HUES64 (cell line): Measurements from ENCODE around the gene EOLA1.
"Not testable (repeated sequence)": the region's sequence is repeated elsewhere in the genome, so short reads cannot be mapped to it uniquely, and the experiment has no call there.

ENCODE experiments used
- H3K27ac ChIP-seq: 2 replicates; pipeline ENCODE4 v1.7.0; 2013; ENCODE audit warnings: low read depth, low read length, inconsistent platforms
- H3K27me3 ChIP-seq: 2 replicates; pipeline ENCODE4 v1.6.1; 2013; ENCODE audit warnings: mild to moderate bottlenecking, low read length; ENCODE audit not compliant: insufficient read depth
- H3K36me3 ChIP-seq: 2 replicates; pipeline ENCODE4 v1.6.1; 2013; ENCODE audit warnings: mild to moderate bottlenecking, low read length; ENCODE audit not compliant: insufficient read depth
- H3K4me1 ChIP-seq: 2 replicates; pipeline ENCODE4 v1.6.1; 2013; ENCODE audit warnings: mild to moderate bottlenecking, low read length, moderate library complexity; ENCODE audit not compliant: insufficient read depth
- H3K4me3 ChIP-seq: 2 replicates; pipeline ENCODE4 v1.5.1; 2013; ENCODE audit warnings: mild to moderate bottlenecking, low read length, moderate library complexity
- H3K9ac ChIP-seq: 2 replicates; pipeline ENCODE4 v1.6.1; 2013; ENCODE audit warnings: mild to moderate bottlenecking, low read depth, low read length
- H3K9me3 ChIP-seq: 2 replicates; pipeline ENCODE4 v1.6.1; 2013; ENCODE audit warnings: low read depth, low read length; ENCODE audit not compliant: insufficient read depth
- WGBS: fragments of 150-250, 120-280 bp; methylation state at CpG from one replicate; pipeline ENCODE4 v1.1.7; 2013; ENCODE audit warnings: missing lambda C conversion rate; 5-methylcytosine and 5-hydroxymethylcytosine counted together

EOLA1 gene

GRCh38 chrX:149546962-149547361 is 6.2 kb downstream of the EOLA1 start:
- H3K27ac ChIP-seq, H3K36me3 ChIP-seq, H3K27me3 ChIP-seq, H3K9me3 ChIP-seq, H3K4me1 ChIP-seq, H3K9ac ChIP-seq, H3K4me3 ChIP-seq: not testable (repeated sequence)
- WGBS, result 100% methylated on average over 1 of the region's 1 CpG

GRCh38 chrX:149547782-149548181 is 7.0 kb downstream of the EOLA1 start:
- H3K9me3 ChIP-seq, H3K36me3 ChIP-seq, H3K4me1 ChIP-seq, H3K4me3 ChIP-seq, H3K27me3 ChIP-seq, H3K27ac ChIP-seq, H3K9ac ChIP-seq: not testable (repeated sequence)
- WGBS, result no CpG with 5 or more reads among the region's 3 CpGs

- H3K9ac ChIP-seq, H3K4me3 ChIP-seq, H3K27me3 ChIP-seq, H3K27ac ChIP-seq, H3K36me3 ChIP-seq, H3K4me1 ChIP-seq, H3K9me3 ChIP-seq: not testable (repeated sequence)
- no CpG with 5 or more reads among the region's 6 CpGs for WGBS
Measured at GRCh38 chrX:149549701-149550100, 8.9 kb downstream of the EOLA1 start, which contains the start of gene HSFX3. TSS of gene HSFX3 (minus strand) at chrX:149549924. CDS start at chrX:149549852, 72 bp downstream.

GRCh38 chrX:149550454-149550853 is 9.6 kb downstream of the EOLA1 start:
- H3K4me3 ChIP-seq, H3K27me3 ChIP-seq, H3K9ac ChIP-seq, H3K36me3 ChIP-seq, H3K9me3 ChIP-seq, H3K4me1 ChIP-seq, H3K27ac ChIP-seq: not testable (repeated sequence)
- WGBS, result 100% methylated on average over 1 of the region's 1 CpG

- not testable (repeated sequence) for H3K9ac ChIP-seq, H3K27me3 ChIP-seq, H3K36me3 ChIP-seq, H3K4me1 ChIP-seq, H3K9me3 ChIP-seq, H3K4me3 ChIP-seq, H3K27ac ChIP-seq
- no CpG with 5 or more reads among the region's 4 CpGs for WGBS
Measured at GRCh38 chrX:149551245-149551938, 10.6 kb downstream of the EOLA1 start.

GRCh38 chrX:149551939-149552248 is 11.1 kb downstream of the EOLA1 start:
- WGBS, result no CpG with 5 or more reads among the region's 6 CpGs
- not testable (repeated sequence) for H3K9me3 ChIP-seq, H3K9ac ChIP-seq, H3K36me3 ChIP-seq, H3K27me3 ChIP-seq, H3K27ac ChIP-seq, H3K4me1 ChIP-seq, H3K4me3 ChIP-seq

GRCh38 chrX:149555251-149555650 is 14.4 kb downstream of the EOLA1 start:
- no CpG with 5 or more reads among the region's 4 CpGs for WGBS
- H3K9ac ChIP-seq, H3K4me3 ChIP-seq, H3K9me3 ChIP-seq, H3K27me3 ChIP-seq, H3K36me3 ChIP-seq, H3K27ac ChIP-seq, H3K4me1 ChIP-seq: not testable (repeated sequence)

GRCh38 chrX:149563359-149563758 is 22.5 kb downstream of the EOLA1 start:
- 96% methylated on average over 4 of the region's 4 CpGs for WGBS
- Histone ChIP-seq H3K9ac (no peak overlapping the region), H3K27me3 (no peaks in the 10 kb centered on the region), H3K27ac (no peak overlapping the region), H3K4me1 (no peaks in the 10 kb centered on the region), H3K36me3 (no peaks in the 10 kb centered on the region), H3K9me3 (no peaks in the 10 kb centered on the region), H3K4me3 (no peak overlapping the region)

- Histone ChIP-seq H3K36me3 (no peaks in the 10 kb centered on the region), H3K9me3 (no peaks in the 10 kb centered on the region), H3K27ac (no peak overlapping the region), H3K4me1 (no peaks in the 10 kb centered on the region), H3K4me3 (no peak overlapping the region), H3K9ac (no peak overlapping the region), H3K27me3 (no peaks in the 10 kb centered on the region)
- 76% methylated on average over 7 of the region's 7 CpGs for WGBS
Measured at GRCh38 chrX:149567621-149568417, 27.0 kb downstream of the EOLA1 start.

- 91% methylated on average over 5 of the region's 5 CpGs for WGBS
- Histone ChIP-seq H3K36me3 (no peaks in the 10 kb centered on the region), H3K27ac (no peak overlapping the region), H3K9ac (no peak overlapping the region), H3K27me3 (no peaks in the 10 kb centered on the region), H3K9me3 (no peaks in the 10 kb centered on the region), H3K4me1 (no peaks in the 10 kb centered on the region), H3K4me3 (no peak overlapping the region)
Measured at GRCh38 chrX:149568701-149569296, 28.0 kb downstream of the EOLA1 start.

- H3K9me3 ChIP-seq, result no peaks in the 10 kb centered on the region
- 97% methylated on average over 2 of the region's 2 CpGs for WGBS
Measured at GRCh38 chrX:149569770-149570169, 29.0 kb downstream of the EOLA1 start.

More at GRCh38 chrX:149569770-149570169, 29.0 kb downstream of the EOLA1 start:
- no peak overlapping the region for H3K4me3 ChIP-seq
- no peaks in the 10 kb centered on the region for H3K27me3 ChIP-seq
- H3K9ac ChIP-seq, result no peak overlapping the region
- no peaks in the 10 kb centered on the region for H3K4me1 ChIP-seq
- no peaks in the 10 kb centered on the region for H3K36me3 ChIP-seq
- H3K27ac ChIP-seq, result no peak overlapping the region
